ENCODE data around the gene ROCK2. TPM values are rescaled to one million over a fixed set of nuclear protein-coding genes. Genes with fewer than 3 reads are reported as not detected.

Gene ROCK2
- total and polyA plus RNA-seq, 9 of the 15 experiments (the other 6 are each of a cell fraction or from before 2014, with no cell fraction given), result 4.9 to 30.6 (median 14.3) TPM

DNA sequence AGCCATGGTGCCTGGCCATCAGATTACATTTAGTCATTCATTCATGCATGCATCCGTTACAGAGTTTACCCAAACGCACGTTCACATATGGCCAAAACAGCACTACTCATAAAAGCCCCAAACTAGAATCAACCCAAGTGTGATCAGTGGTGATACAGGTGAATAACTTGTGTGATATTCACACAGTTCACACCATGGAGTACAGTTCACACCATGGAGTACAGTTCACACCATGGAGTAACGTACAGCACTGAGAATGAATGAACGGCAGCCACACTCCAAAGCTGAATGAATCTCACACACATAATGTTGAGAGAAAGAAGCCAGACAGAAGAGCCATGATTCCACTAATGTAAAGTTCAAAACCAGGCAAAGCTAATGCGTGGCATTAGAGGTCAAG lies 201.4 kb downstream of the ROCK2 start (continued):
- TF ChIP-seq, protein P1, sequence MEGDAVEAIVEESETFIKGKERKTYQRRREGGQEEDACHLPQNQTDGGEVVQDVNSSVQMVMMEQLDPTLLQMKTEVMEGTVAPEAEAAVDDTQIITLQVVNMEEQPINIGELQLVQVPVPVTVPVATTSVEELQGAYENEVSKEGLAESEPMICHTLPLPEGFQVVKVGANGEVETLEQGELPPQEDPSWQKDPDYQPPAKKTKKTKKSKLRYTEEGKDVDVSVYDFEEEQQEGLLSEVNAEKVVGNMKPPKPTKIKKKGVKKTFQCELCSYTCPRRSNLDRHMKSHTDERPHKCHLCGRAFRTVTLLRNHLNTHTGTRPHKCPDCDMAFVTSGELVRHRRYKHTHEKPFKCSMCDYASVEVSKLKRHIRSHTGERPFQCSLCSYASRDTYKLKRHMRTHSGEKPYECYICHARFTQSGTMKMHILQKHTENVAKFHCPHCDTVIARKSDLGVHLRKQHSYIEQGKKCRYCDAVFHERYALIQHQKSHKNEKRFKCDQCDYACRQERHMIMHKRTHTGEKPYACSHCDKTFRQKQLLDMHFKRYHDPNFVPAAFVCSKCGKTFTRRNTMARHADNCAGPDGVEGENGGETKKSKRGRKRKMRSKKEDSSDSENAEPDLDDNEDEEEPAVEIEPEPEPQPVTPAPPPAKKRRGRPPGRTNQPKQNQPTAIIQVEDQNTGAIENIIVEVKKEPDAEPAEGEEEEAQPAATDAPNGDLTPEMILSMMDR (IDR thresholded peaks at IDR 0.05 in 2 of 3, conservative IDR thresholded peaks at IDR 0.05 in 1 of 3; ENCODE audit: insufficient read depth in 2 of 3, low read depth in 1 of 3, low read length in 3 of 3), result no peak
- TF ChIP-seq SRSF1 (IDR thresholded peaks at IDR 0.05; ENCODE audit: low read depth, low read length) (no peak), MTF1 (CRISPR knock-in tag; IDR thresholded peaks at IDR 0.05; ENCODE audit: borderline replicate concordance) (no peak), FIP1L1 (IDR thresholded peaks at IDR 0.05; ENCODE audit: low read depth, low read length, poor library complexity, severe bottlenecking) (no peak), LARP7 (IDR thresholded peaks at IDR 0.05) (no peak), ZNF253 (CRISPR knock-in tag; conservative IDR thresholded peaks at IDR 0.05) (no peak), HMG20A (CRISPR knock-in tag; conservative IDR thresholded peaks at IDR 0.05) (no peak), EHMT2 (IDR thresholded peaks at IDR 0.05) (no peak), ZNF146 (CRISPR knock-in tag; IDR thresholded peaks at IDR 0.05; ENCODE audit: unreplicated experiment) (no peak)
- TF ChIP-seq, protein P2, sequence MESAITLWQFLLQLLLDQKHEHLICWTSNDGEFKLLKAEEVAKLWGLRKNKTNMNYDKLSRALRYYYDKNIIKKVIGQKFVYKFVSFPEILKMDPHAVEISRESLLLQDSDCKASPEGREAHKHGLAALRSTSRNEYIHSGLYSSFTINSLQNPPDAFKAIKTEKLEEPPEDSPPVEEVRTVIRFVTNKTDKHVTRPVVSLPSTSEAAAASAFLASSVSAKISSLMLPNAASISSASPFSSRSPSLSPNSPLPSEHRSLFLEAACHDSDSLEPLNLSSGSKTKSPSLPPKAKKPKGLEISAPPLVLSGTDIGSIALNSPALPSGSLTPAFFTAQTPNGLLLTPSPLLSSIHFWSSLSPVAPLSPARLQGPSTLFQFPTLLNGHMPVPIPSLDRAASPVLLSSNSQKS (CRISPR knock-in tag; IDR thresholded peaks at IDR 0.05), result no peak
